Fibroblast of mammary gland (primary cell): ENCODE measurements around the gene RPS3.

Experiments used
- DNase-seq: peaks from one replicate; pipeline ENCODE4 v3.0.0-alpha.2; 2010; ENCODE audit warnings: low read depth
- H3K4me3 ChIP-seq: 2 replicates; pipeline ENCODE4 v1.5.1; 2011; ENCODE audit warnings: low read depth, mild to moderate bottlenecking, low read length, moderate library complexity; ENCODE audit not compliant: control insufficient read depth
- TF ChIP-seq, protein P1 (sequence below): conservative IDR thresholded peaks from 2 replicates; pipeline ENCODE4 v1.5.1; 2011; ENCODE audit warnings: low read depth, low read length, inconsistent platforms; ENCODE audit not compliant: control insufficient read depth, insufficient read depth

The RPS3 gene

GRCh38 chr11:75420224-75421034 lies 21.1 kb downstream of the RPS3 start:
- no peak for DNase-seq
- H3K4me3 ChIP-seq: no peak overlapping the region
- TF ChIP-seq, protein P1, sequence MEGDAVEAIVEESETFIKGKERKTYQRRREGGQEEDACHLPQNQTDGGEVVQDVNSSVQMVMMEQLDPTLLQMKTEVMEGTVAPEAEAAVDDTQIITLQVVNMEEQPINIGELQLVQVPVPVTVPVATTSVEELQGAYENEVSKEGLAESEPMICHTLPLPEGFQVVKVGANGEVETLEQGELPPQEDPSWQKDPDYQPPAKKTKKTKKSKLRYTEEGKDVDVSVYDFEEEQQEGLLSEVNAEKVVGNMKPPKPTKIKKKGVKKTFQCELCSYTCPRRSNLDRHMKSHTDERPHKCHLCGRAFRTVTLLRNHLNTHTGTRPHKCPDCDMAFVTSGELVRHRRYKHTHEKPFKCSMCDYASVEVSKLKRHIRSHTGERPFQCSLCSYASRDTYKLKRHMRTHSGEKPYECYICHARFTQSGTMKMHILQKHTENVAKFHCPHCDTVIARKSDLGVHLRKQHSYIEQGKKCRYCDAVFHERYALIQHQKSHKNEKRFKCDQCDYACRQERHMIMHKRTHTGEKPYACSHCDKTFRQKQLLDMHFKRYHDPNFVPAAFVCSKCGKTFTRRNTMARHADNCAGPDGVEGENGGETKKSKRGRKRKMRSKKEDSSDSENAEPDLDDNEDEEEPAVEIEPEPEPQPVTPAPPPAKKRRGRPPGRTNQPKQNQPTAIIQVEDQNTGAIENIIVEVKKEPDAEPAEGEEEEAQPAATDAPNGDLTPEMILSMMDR: no peak

GRCh38 chr11:75421035-75421602 lies 21.8 kb downstream of the RPS3 start:
- no peak overlapping the region for H3K4me3 ChIP-seq
- TF ChIP-seq, protein P1: no peak
- DNase-seq: no peak

- DNase-seq: no peak
- no peak overlapping the region for H3K4me3 ChIP-seq
- TF ChIP-seq, protein P1: no peak
Measured at GRCh38 chr11:75421902-75422247, 22.6 kb downstream of the RPS3 start.

DNA sequence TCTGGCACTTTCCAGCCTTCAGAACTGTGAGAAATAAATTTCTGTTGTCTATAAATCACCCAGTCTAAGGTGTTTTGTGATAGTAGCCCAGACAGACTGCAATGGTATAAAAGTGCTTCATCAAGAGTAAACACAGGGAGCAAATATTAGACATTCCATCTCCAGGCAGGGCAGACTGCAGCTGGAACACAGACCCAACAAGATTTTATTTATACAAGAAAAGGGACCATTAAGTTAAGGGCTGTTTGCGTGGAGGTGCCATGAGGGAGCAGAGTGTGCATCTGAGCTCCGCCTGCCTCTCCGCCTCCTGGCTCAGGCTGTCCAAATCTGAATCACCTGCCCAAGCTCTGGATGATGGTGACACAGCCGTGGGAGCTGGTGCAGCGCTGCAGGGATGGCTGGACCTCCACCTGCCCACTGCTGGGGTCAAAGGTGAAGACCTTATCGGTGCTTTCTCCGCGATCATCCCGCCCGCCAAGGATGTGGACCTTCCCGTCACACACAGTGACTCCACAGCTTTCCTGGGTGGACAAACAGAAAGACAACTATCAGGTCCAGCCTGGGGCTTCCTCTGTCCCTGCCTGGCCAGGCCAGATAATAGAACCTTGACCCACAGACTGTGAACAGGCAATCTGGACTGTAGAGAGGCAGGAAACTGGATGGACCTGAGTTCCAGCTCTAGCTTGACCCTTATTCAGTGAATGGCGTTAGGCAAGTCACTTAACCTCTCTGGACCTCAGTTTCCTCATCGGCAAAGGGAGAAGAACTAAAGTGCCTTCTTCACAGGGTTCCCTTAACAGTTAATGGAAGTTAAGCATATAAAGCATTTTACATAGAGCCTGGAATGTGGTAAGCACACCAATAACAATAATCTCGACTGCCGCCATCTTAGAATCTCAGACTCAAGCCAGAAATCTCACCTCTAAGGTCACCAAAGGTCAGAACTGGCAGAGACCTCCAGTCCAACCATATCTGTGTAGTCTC lies 23.2 kb downstream of the RPS3 start:
- H3K4me3 ChIP-seq: no peak overlapping the region
- DNase-seq: no peak
- TF ChIP-seq, protein P1: no peak

GRCh38 chr11:75423721-75424120 lies 24.4 kb downstream of the RPS3 start:
- H3K4me3 ChIP-seq: no peak overlapping the region
- DNase-seq: no peak
- TF ChIP-seq, protein P1: no peak

- no peak overlapping the region for H3K4me3 ChIP-seq
- TF ChIP-seq, protein P1: no peak
- no peak for DNase-seq
Measured at GRCh38 chr11:75424396-75424795, 25.1 kb downstream of the RPS3 start.
